GM12872 (cell line): Measurements from ENCODE around the gene LRRC45.

ENCODE experiments used
- CTCF ChIP-seq: IDR thresholded peaks from 3 replicates; pipeline ENCODE4 v1.5.1; 2011; ENCODE audit warnings: low read depth, mild to moderate bottlenecking, low read length, moderate library complexity; ENCODE audit not compliant: insufficient read depth

LRRC45 gene

GRCh38 chr17:81980707-81981343, 42.3 kb upstream of the LRRC45 start:
- no peak for TF ChIP-seq CTCF

GRCh38 chr17:81983011-81983638, 40.0 kb upstream of the LRRC45 start:
- no peak for TF ChIP-seq CTCF

GRCh38 chr17:81983639-81984373, 39.3 kb upstream of the LRRC45 start:
- TF ChIP-seq CTCF, result no peak

- no peak for TF ChIP-seq CTCF
Observed at GRCh38 chr17:81984773-81985410, 38.2 kb upstream of the LRRC45 start.

- TF ChIP-seq CTCF, result no peak
Observed at GRCh38 chr17:81986606-81987005, 36.5 kb upstream of the LRRC45 start.

- no peak for TF ChIP-seq CTCF
Observed at GRCh38 chr17:81987161-81987770, 35.8 kb upstream of the LRRC45 start.
